Measurements from ENCODE around the gene FHL1. TPM values are rescaled to one million over a fixed set of nuclear protein-coding genes. Genes with fewer than 3 reads are reported as not detected.

The FHL1 gene
- polyA plus RNA-seq, 3 donors, result 0.75 to 4.0 (median 0.98) TPM

- no peaks in the 10 kb centered on the region for H3K79me2 ChIP-seq (ENCODE audit: insufficient read depth, low read length)
- no peak for DNase-seq
- H3K9me3 ChIP-seq (replicated peaks in 1 of 2; ENCODE audit: control insufficient read depth in 1 of 2, insufficient read depth in 1 of 2, low read length in 2 of 2), result no peaks in the 10 kb centered on the region
- H3K27ac Mint-ChIP-seq, result no peak overlapping the region
- no peak overlapping the region for H3K9ac ChIP-seq (ENCODE audit: insufficient read depth, low read length, poor library complexity, severe bottlenecking)
- peaks cover 9% of the 10 kb centered on the region for H3K4me1 Mint-ChIP-seq
- H3K36me3 Mint-ChIP-seq, result no peaks in the 10 kb centered on the region
- H3K4me2 ChIP-seq (replicated peaks; ENCODE audit: extremely low read depth, low read length, poor library complexity, severe bottlenecking), result no peak overlapping the region
- H2AFZ ChIP-seq (ENCODE audit: insufficient read depth, low read depth, low read length, poor library complexity, severe bottlenecking), result no peak overlapping the region
- no peak overlapping the region for H3K4me3 ChIP-seq (replicated peaks in 1 of 3; ENCODE audit: low read depth in 2 of 3, low read length in 3 of 3)
- WGBS (ENCODE audit: insufficient coverage), result no CpG with 5 or more reads among the region's 5 CpGs
- no peak overlapping the region for H3K4me3 Mint-ChIP-seq
- H3K36me3 ChIP-seq (replicated peaks in 1 of 2; ENCODE audit: control insufficient read depth in 1 of 2, insufficient read depth in 2 of 2, low read length in 2 of 2), result no peaks in the 10 kb centered on the region
- no peaks in the 10 kb centered on the region for H3K9me3 Mint-ChIP-seq
- no peak for TF ChIP-seq CTCF (IDR thresholded peaks at IDR 0.05)
- no peaks in the 10 kb centered on the region for H4K20me1 ChIP-seq (ENCODE audit: insufficient read depth, low read length)
- peaks cover 0 to 11% of the 10 kb centered on the region in 2 donors for H3K4me1 ChIP-seq (ENCODE audit: control insufficient read depth in 1 of 2, insufficient read depth in 2 of 2, low read length in 2 of 2)
- intact Hi-C loops (cut with micrococcal nuclease), result no loop called here
- peaks cover 0 to 4% (median 0%) of the 10 kb centered on the region in 3 donors for H3K27me3 Mint-ChIP-seq (ENCODE audit: low read depth in 3 of 3)
- no peaks in the 10 kb centered on the region for H3K27me3 ChIP-seq (ENCODE audit: control insufficient read depth in 2 of 2, insufficient read depth in 2 of 2, low read length in 2 of 2)
- no peak overlapping the region for H3K27ac ChIP-seq (ENCODE audit: low read depth in 1 of 2, low read length in 2 of 2)
These were observed 55.6 kb downstream of the FHL1 start for GRCh38 chrX:136202889-136203288.

- H3K27ac Mint-ChIP-seq, result no peak overlapping the region
- peaks cover 9% of the 10 kb centered on the region for H3K4me1 Mint-ChIP-seq
- Histone ChIP-seq H4K20me1 (ENCODE audit: insufficient read depth, low read length) (no peaks in the 10 kb centered on the region), H3K4me2 (replicated peaks; ENCODE audit: extremely low read depth, low read length, poor library complexity, severe bottlenecking) (no peak overlapping the region), H3K4me1 (ENCODE audit: control insufficient read depth in 1 of 2, insufficient read depth in 2 of 2, low read length in 2 of 2) (peaks cover 0 to 11% of the 10 kb centered on the region in 2 donors), H3K9ac (ENCODE audit: insufficient read depth, low read length, poor library complexity, severe bottlenecking) (no peak overlapping the region), H3K79me2 (ENCODE audit: insufficient read depth, low read length) (no peaks in the 10 kb centered on the region), H3K9me3 (replicated peaks in 1 of 2; ENCODE audit: control insufficient read depth in 1 of 2, insufficient read depth in 1 of 2, low read length in 2 of 2) (no peaks in the 10 kb centered on the region), H3K27ac (ENCODE audit: low read depth in 1 of 2, low read length in 2 of 2) (no peak overlapping the region), H3K36me3 (replicated peaks in 1 of 2; ENCODE audit: control insufficient read depth in 1 of 2, insufficient read depth in 2 of 2, low read length in 2 of 2) (no peaks in the 10 kb centered on the region), H3K4me3 (replicated peaks in 1 of 3; ENCODE audit: low read depth in 2 of 3, low read length in 3 of 3) (no peak overlapping the region), H2AFZ (ENCODE audit: insufficient read depth, low read depth, low read length, poor library complexity, severe bottlenecking) (no peak overlapping the region), H3K27me3 (ENCODE audit: control insufficient read depth in 2 of 2, insufficient read depth in 2 of 2, low read length in 2 of 2) (no peaks in the 10 kb centered on the region)
- intact Hi-C loops (cut with micrococcal nuclease), result no loop called here
- no peak for DNase-seq
- H3K27me3 Mint-ChIP-seq (ENCODE audit: low read depth in 3 of 3), result peaks cover 0 to 4% (median 0%) of the 10 kb centered on the region in 3 donors
- H3K4me3 Mint-ChIP-seq, result no peak overlapping the region
- no peaks in the 10 kb centered on the region for H3K9me3 Mint-ChIP-seq
- no peak for TF ChIP-seq CTCF (IDR thresholded peaks at IDR 0.05)
- no peaks in the 10 kb centered on the region for H3K36me3 Mint-ChIP-seq
These were observed 56.1 kb downstream of the FHL1 start for GRCh38 chrX:136203438-136203837.

Measured in CD14-positive monocyte (primary cell).